SU-DHL-6 (cell line): ENCODE measurements around the gene BRI3BP.

ENCODE experiments used
- EZH2phosphoT487 ChIP-seq: fragments of 200-600 bp; sonication (generic), shearing (Covaris generic); conservative IDR thresholded peaks from 2 replicates; pipeline ENCODE4 v1.6.1; 2018; ENCODE audit warnings: mild to moderate bottlenecking, antibody characterized with exemption, low read length, moderate library complexity, mixed read lengths
- TF ChIP-seq, protein P1 (sequence below): fragments of 200-600 bp; sonication (generic); IDR thresholded peaks from one replicate; pipeline ENCODE4 v1.5.1; 2017; ENCODE audit warnings: antibody characterized with exemption, mild to moderate bottlenecking, low read length, moderate library complexity; ENCODE audit not compliant: insufficient read depth, poor library complexity, severe bottlenecking

DNA sequence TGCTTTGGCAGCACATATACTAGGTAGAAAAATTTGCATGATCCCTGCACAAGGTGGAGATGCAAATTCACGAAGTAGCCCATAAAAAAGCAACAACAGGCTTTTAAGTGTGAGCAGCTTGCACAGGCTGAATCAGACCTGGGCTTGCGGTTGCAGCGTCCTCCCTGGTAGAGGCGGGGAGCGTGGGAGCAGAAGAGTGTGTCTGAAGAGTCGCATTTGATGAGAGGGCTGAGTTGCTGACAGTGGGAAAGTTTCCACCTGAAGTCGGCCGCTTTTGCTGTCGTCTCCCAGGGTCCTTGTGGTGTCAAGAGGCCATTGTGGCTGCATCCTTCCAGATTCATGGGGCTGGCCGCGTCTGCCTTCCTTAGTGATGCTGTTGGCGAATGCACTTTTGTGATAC is 78.0 kb downstream of the BRI3BP start:
- TF ChIP-seq, protein P1, sequence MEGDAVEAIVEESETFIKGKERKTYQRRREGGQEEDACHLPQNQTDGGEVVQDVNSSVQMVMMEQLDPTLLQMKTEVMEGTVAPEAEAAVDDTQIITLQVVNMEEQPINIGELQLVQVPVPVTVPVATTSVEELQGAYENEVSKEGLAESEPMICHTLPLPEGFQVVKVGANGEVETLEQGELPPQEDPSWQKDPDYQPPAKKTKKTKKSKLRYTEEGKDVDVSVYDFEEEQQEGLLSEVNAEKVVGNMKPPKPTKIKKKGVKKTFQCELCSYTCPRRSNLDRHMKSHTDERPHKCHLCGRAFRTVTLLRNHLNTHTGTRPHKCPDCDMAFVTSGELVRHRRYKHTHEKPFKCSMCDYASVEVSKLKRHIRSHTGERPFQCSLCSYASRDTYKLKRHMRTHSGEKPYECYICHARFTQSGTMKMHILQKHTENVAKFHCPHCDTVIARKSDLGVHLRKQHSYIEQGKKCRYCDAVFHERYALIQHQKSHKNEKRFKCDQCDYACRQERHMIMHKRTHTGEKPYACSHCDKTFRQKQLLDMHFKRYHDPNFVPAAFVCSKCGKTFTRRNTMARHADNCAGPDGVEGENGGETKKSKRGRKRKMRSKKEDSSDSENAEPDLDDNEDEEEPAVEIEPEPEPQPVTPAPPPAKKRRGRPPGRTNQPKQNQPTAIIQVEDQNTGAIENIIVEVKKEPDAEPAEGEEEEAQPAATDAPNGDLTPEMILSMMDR: no peak
- no peak for TF ChIP-seq EZH2phosphoT487
